GM23338 (cell line): ENCODE data around the gene ADAT1. TPM values are rescaled to one million over a fixed set of nuclear protein-coding genes. Genes with fewer than 3 reads are reported as not detected.

Experiments used
- ATAC-seq: fragments of 200-7000 bp; cut with Tn5 transposase; 3 replicates; pipeline ENCODE4 v1.9.1; 2020
- DNase-seq: peaks from one replicate; pipeline ENCODE4 v3.0.0-alpha.2; 2015; ENCODE audit warnings: low spot score
- H2AFZ ChIP-seq: fragments of 200-600 bp; sonication (generic); 2 replicates; pipeline ENCODE4 v1.8.0; 2016; ENCODE audit warnings: antibody characterized with exemption, mild to moderate bottlenecking, moderate library complexity
- H3F3A ChIP-seq: fragments of 200-600 bp; sonication (generic); replicated peaks from 2 replicates; pipeline ENCODE4 v1.8.0; 2017; ENCODE audit warnings: antibody characterized with exemption, mixed run types, low read depth
- H3K27ac ChIP-seq: fragments of 200-600 bp; sonication (generic); 2 replicates; pipeline ENCODE4 v1.6.1; 2016; ENCODE audit warnings: low read depth
- H3K27me3 ChIP-seq: fragments of 200-600 bp; sonication (generic); 2 replicates; pipeline ENCODE4 v1.8.0; 2016; ENCODE audit warnings: mild to moderate bottlenecking, mixed run types, moderate library complexity; ENCODE audit not compliant: insufficient read depth
- H3K36me3 ChIP-seq: fragments of 200-600 bp; sonication (generic); 2 replicates; pipeline ENCODE4 v1.8.0; 2016; ENCODE audit warnings: mild to moderate bottlenecking; ENCODE audit not compliant: insufficient read depth
- H3K4me1 ChIP-seq: fragments of 200-600 bp; sonication (generic); 2 replicates; pipeline ENCODE4 v1.8.0; 2016; ENCODE audit warnings: mild to moderate bottlenecking, moderate library complexity; ENCODE audit not compliant: insufficient read depth
- H3K4me2 ChIP-seq: fragments of 200-600 bp; sonication (generic); 2 replicates; pipeline ENCODE4 v1.7.1; 2017; ENCODE audit warnings: mixed run types
- H3K4me3 ChIP-seq: fragments of 200-600 bp; sonication (generic); 2 replicates; pipeline ENCODE4 v1.6.1; 2016; ENCODE audit warnings: mixed run types
- H3K79me2 ChIP-seq: fragments of 200-600 bp; sonication (generic); replicated peaks from 2 replicates; pipeline ENCODE4 v1.8.0; 2017; ENCODE audit warnings: mild to moderate bottlenecking; ENCODE audit not compliant: insufficient read depth
- H3K9me2 ChIP-seq: fragments of 200-600 bp; sonication (generic); 2 replicates; pipeline ENCODE4 v1.8.0; 2017; ENCODE audit not compliant: insufficient read depth
- H4K20me1 ChIP-seq: fragments of 200-600 bp; sonication (generic); replicated peaks from 2 replicates; pipeline ENCODE4 v1.8.0; 2017; ENCODE audit warnings: mild to moderate bottlenecking; ENCODE audit not compliant: insufficient read depth
- H3K27ac Mint-ChIP-seq: 2 replicates; pipeline ENCODE4 v1.8.0; 2020; ENCODE audit warnings: inconsistent platforms, mild to moderate bottlenecking, moderate library complexity, mixed read lengths
- H3K27me3 Mint-ChIP-seq: 3 replicates; pipeline ENCODE4 v1.8.0; 2022; ENCODE audit warnings: low read depth, mild to moderate bottlenecking, moderate library complexity, mixed read lengths, inconsistent platforms; ENCODE audit not compliant: insufficient read depth, poor library complexity
- H3K36me3 Mint-ChIP-seq: 3 replicates; pipeline ENCODE4 v1.8.0; 2021; ENCODE audit warnings: low read depth, mild to moderate bottlenecking, inconsistent platforms, moderate library complexity, mixed read lengths
- H3K4me1 Mint-ChIP-seq: 3 replicates; pipeline ENCODE4 v1.8.0; 2020; ENCODE audit warnings: mild to moderate bottlenecking, inconsistent platforms, mixed read lengths
- H3K4me3 Mint-ChIP-seq: 3 replicates; pipeline ENCODE4 v1.8.0; 2021; ENCODE audit warnings: moderate library complexity, mild to moderate bottlenecking, inconsistent platforms, mixed read lengths
- H3K9me3 Mint-ChIP-seq: 3 replicates; pipeline ENCODE4 v1.8.0; 2020; ENCODE audit warnings: moderate library complexity, mild to moderate bottlenecking, inconsistent platforms, mixed read lengths
- CREB1 ChIP-seq: fragments of 250-450 bp; sonication (Bioruptor Pico); IDR thresholded peaks from 2 replicates; pipeline ENCODE4 v1.5.0; 2020; ENCODE audit warnings: low read depth, mild to moderate bottlenecking, moderate library complexity
- CTCF ChIP-seq, 2 experiments: fragments of 200-600 bp in 1 of 2; sonication (generic) in 1 of 2; conservative IDR thresholded peaks; 2 replicates each; pipeline versions ENCODE4 v1.5.1 to v1.6.1; 2016 to 2017; ENCODE audit warnings: antibody characterized with exemption in 2 of 2, low read depth in 2 of 2, mild to moderate bottlenecking in 2 of 2, moderate library complexity in 1 of 2
- ETS1 ChIP-seq: IDR thresholded peaks from 2 replicates; pipeline ENCODE4 v1.6.1; 2016; ENCODE audit warnings: antibody characterized with exemption
- EZH2 ChIP-seq: fragments of 200-600 bp; sonication (generic); IDR thresholded peaks from one replicate; pipeline ENCODE4 v1.8.0; 2017; ENCODE audit warnings: antibody characterized with exemption, mild to moderate bottlenecking, low read depth; ENCODE audit not compliant: unreplicated experiment
- EZH2phosphoT487 ChIP-seq: fragments of 200-600 bp; sonication (generic); IDR thresholded peaks from one replicate; pipeline ENCODE4 v1.8.1; 2018; ENCODE audit warnings: antibody characterized with exemption; ENCODE audit not compliant: unreplicated experiment
- JUNB ChIP-seq: IDR thresholded peaks from one replicate; pipeline ENCODE4 v1.6.1; 2016; ENCODE audit warnings: antibody characterized with exemption; ENCODE audit not compliant: unreplicated experiment
- NANOG ChIP-seq: IDR thresholded peaks from 2 replicates; pipeline ENCODE4 v1.6.1; 2016; ENCODE audit warnings: antibody characterized with exemption, borderline replicate concordance
- POLR2AphosphoS5 ChIP-seq: IDR thresholded peaks from 2 replicates; pipeline ENCODE4 v1.6.1; 2016; ENCODE audit warnings: antibody characterized with exemption, low read depth
- REST ChIP-seq: IDR thresholded peaks from one replicate; pipeline ENCODE4 v1.6.1; 2018; ENCODE audit warnings: antibody characterized with exemption; ENCODE audit not compliant: unreplicated experiment
- STAT1 ChIP-seq: IDR thresholded peaks from one replicate; pipeline ENCODE4 v1.6.1; 2016; ENCODE audit warnings: antibody characterized with exemption; ENCODE audit not compliant: unreplicated experiment
- ZNF114 ChIP-seq: fragments of 250-450 bp; sonication (Bioruptor Pico); IDR thresholded peaks from 2 replicates; pipeline ENCODE4 v1.5.0; 2020; ENCODE audit warnings: mild to moderate bottlenecking, moderate library complexity
- ZNF331 ChIP-seq: fragments of 250-450 bp; sonication (Bioruptor Pico); IDR thresholded peaks from 2 replicates; pipeline ENCODE4 v1.5.0; 2020; ENCODE audit warnings: low read depth, mild to moderate bottlenecking, moderate library complexity
- ZNF462 ChIP-seq: fragments of 250-450 bp; sonication (Bioruptor Pico); IDR thresholded peaks from 2 replicates; pipeline ENCODE4 v1.5.0; 2020; ENCODE audit warnings: mild to moderate bottlenecking, moderate library complexity
- polyA plus RNA-seq: library from polyadenylated mRNA; unstranded; fragments of >200 nt; fragmentation: Nextera tagmentation; extraction: Ambion mirVana; gene quantifications from 2 replicates; pipeline ENCODE4 v1.2.1, GENCODE V29; 2016
- total RNA-seq: library from RNA; depleted of rRNA; stranded (reverse); fragments of >200 nt; shearing (Covaris generic); gene quantifications from 2 replicates; pipeline ENCODE4 v1.2.3, GENCODE V29; 2014

The ADAT1 gene
- total and polyA plus RNA-seq, 2 experiments from 2014 or later, result 17.4 to 53.6 TPM

GRCh38 chr16:75624921-75625334 lies 1.8 kb upstream of the ADAT1 start:
- H3K27ac Mint-ChIP-seq, result no peak overlapping the region
- Histone ChIP-seq H3K4me2 (no peak overlapping the region), H3F3A (peaks cover 11% of the 10 kb centered on the region; the same call in 1 of the 2 replicates), H3K4me3 (no peak overlapping the region), H4K20me1 (no peaks in the 10 kb centered on the region), H3K4me1 (peaks cover 7% of the 10 kb centered on the region; the same call in 1 of the 2 replicates), H3K9me2 (no peaks in the 10 kb centered on the region), H3K27ac (peak overlapping the region; percentile 24; the same call in 1 of the 2 replicates), H3K27me3 (no peaks in the 10 kb centered on the region), H2AFZ (no peak overlapping the region), H3K79me2 (peaks cover 10% of the 10 kb centered on the region; the same call in 1 of the 2 replicates), H3K36me3 (peaks cover 42% of the 10 kb centered on the region)
- peaks cover 52% of the 10 kb centered on the region for H3K36me3 Mint-ChIP-seq
- TF ChIP-seq NANOG (no peak), EZH2phosphoT487 (no peak), ZNF331 (CRISPR knock-in tag) (no peak), EZH2 (no peak), CTCF (conservative IDR thresholded peaks at IDR 0.05; ENCODE audit: low read depth in 2 of 2) (no peak), STAT1 (no peak), ZNF462 (CRISPR knock-in tag) (no peak), REST (no peak), POLR2AphosphoS5 (no peak), ZNF114 (CRISPR knock-in tag) (no peak), JUNB (no peak), ETS1 (no peak), CREB1 (no peak)
- H3K27me3 Mint-ChIP-seq, result peaks cover 2% of the 10 kb centered on the region
- no peak for DNase-seq
- no peak overlapping the region for H3K4me3 Mint-ChIP-seq
- H3K9me3 Mint-ChIP-seq, result no peaks in the 10 kb centered on the region
- ATAC-seq, result no peak
- peaks cover 4% of the 10 kb centered on the region for H3K4me1 Mint-ChIP-seq
